Naive thymus-derived CD8-positive, alpha-beta T cell (primary cell): ENCODE results near the gene CCT8L2. TPM values are rescaled to one million over a fixed set of nuclear protein-coding genes. Genes with fewer than 3 reads are reported as not detected.
"Not testable (repeated sequence)": the region's sequence is repeated elsewhere in the genome, so short reads cannot be mapped to it uniquely, and the experiment has no call there.

ENCODE experiments used
- ATAC-seq, 2 donors: fragments of 150-1000 bp; cut with Tn5 transposase in 1 of 2; sonication (Bioruptor Pico), chemical (Tn5 transposase) in 1 of 2; 1 replicate in 1 of 2; 2 replicates in 1 of 2; pipeline ENCODE4 v1.10.0; 2021; ENCODE audit warnings: mild to moderate bottlenecking in 2 of 2, moderate library complexity in 2 of 2
- POLR2A ChIA-PET: fragments of 350-600 bp; sonication (Branson Sonifier 250); formaldehyde crosslinking; loops from one replicate; lab custom pipeline; 2021; ENCODE audit warnings: antibody characterized with exemption; lab: Charles Lee
- DNase-seq, 10 donors: peaks; one replicate each; pipeline versions ENCODE4 v3.0.0 to v3.0.0-alpha.2; 2020 to 2022
- H3K27ac Mint-ChIP-seq, 10 donors: one replicate each; pipeline ENCODE4 v1.8.0; 2020 to 2022; ENCODE audit warnings: mild to moderate bottlenecking in 10 of 10, mixed read lengths in 10 of 10, moderate library complexity in 4 of 10, inconsistent platforms in 1 of 10
- H3K27me3 Mint-ChIP-seq, 5 donors: one replicate each; pipeline ENCODE4 v1.8.0; 2021 to 2022; ENCODE audit warnings: mixed read lengths in 5 of 5
- H3K36me3 Mint-ChIP-seq, 3 donors: one replicate each; pipeline ENCODE4 v1.8.0; 2020 to 2022; ENCODE audit warnings: mixed read lengths in 3 of 3, mild to moderate bottlenecking in 2 of 3, inconsistent platforms in 1 of 3
- H3K4me1 Mint-ChIP-seq, 4 donors: one replicate each; pipeline ENCODE4 v1.8.0; 2021 to 2022; ENCODE audit warnings: mixed read lengths in 4 of 4
- H3K4me3 Mint-ChIP-seq, 10 donors: one replicate each; pipeline ENCODE4 v1.8.0; 2020 to 2022; ENCODE audit warnings: mild to moderate bottlenecking in 10 of 10, mixed read lengths in 10 of 10, moderate library complexity in 6 of 10, inconsistent platforms in 1 of 10
- H3K9me3 Mint-ChIP-seq, 9 donors: one replicate each; pipeline ENCODE4 v1.8.0; 2020 to 2022; ENCODE audit warnings: mixed read lengths in 9 of 9, mild to moderate bottlenecking in 3 of 9, inconsistent platforms in 1 of 9, moderate library complexity in 1 of 9
- polyA plus RNA-seq, 3 donors: library from polyadenylated mRNA; unstranded; fragments of 300-500 nt; fragmentation: Illumina TruSeq; gene quantifications; one replicate each; pipeline ENCODE4 v1.2.3, GENCODE V29; 2021
- total RNA-seq, 8 experiments: library from RNA in 2 of 8; stranded (reverse) in 2 of 8; gene quantifications; one replicate each; pipeline ENCODE4 v1.2.3 and lab custom pipeline; 2021 to 2026

CCT8L2 gene
- total and polyA plus RNA-seq, 5 experiments from 2014 or later, result not detected

DNA sequence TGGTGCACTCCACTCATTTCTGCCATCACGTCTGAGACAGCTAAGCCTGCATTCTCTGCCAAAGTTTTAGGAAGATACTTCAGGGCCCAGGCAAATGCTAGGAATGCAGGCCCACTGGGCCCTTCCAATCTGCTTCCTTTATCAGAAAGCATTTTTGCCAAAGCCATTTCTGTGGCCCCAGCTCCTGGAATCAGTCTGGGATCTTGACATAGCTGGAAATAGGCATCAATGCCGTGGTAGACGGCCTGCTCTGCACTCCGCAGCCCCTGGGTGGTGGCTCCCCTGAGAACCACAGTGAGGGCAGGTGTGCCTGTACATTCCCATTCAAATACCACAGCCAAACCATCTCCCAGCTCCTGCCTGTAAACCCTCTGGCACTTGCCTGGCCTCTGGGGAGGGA lies 1.5 kb downstream of the CCT8L2 start:
- H3K36me3 Mint-ChIP-seq, ATAC-seq, POLR2A ChIA-PET, H3K4me3 Mint-ChIP-seq, DNase-seq, H3K9me3 Mint-ChIP-seq, H3K27ac Mint-ChIP-seq, H3K4me1 Mint-ChIP-seq: not testable (repeated sequence)
- peaks cover 2 to 21% (median 9%) of the 10 kb centered on the region in 5 donors for H3K27me3 Mint-ChIP-seq

DNA sequence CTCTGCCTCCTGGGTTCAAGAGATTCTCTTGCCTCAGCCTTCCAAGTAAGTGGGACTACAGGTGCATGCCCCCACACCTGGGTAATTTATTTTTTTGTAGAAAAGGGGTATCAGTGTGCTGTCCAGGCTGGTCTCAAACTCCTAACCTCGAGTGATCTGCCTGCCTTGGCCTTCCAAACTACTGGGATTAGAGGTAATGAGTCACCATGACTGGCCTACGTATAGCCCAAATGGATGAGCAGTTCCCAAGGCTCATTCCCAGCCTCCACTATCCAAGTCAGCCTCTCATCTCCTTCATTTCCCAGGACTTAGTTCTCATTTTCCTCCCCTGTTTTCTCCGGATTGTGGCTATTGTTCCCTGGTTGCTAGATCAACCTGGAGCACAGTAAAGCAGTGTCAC lies 5.6 kb downstream of the CCT8L2 start:
- POLR2A ChIA-PET, result no interaction called here
- no peak for ATAC-seq
- H3K9me3 Mint-ChIP-seq, result peaks cover 0 to 3% (median 0%) of the 10 kb centered on the region in 9 donors

DNA sequence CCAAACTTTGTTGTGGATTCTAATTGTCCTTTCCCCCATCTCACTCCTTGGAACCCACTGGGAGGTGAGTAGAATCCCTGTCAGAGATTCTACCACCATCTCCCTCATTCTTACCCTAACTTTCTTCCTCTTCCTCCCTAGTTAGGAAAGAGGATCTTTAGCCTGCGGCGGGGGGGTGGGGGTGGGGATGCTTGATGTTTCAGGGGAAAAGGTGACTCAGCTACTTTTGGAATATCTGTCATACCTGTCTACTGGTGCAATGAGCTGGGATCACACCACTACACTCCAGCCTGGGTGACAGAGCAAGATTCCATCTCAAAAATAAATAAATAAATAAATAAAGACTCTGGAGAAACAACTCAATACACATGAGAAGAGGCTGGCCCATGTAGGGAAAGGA lies 6.4 kb downstream of the CCT8L2 start:
- ATAC-seq, result no peak
- H3K36me3 Mint-ChIP-seq, result no peaks in the 10 kb centered on the region
- POLR2A ChIA-PET, result no interaction called here
- no peak overlapping the region for H3K4me3 Mint-ChIP-seq
- H3K9me3 Mint-ChIP-seq, result peaks cover 0 to 3% (median 0%) of the 10 kb centered on the region in 9 donors
- H3K27me3 Mint-ChIP-seq, result peaks cover 0 to 7% (median 2%) of the 10 kb centered on the region in 5 donors
- H3K4me1 Mint-ChIP-seq, result no peaks in the 10 kb centered on the region
- H3K27ac Mint-ChIP-seq, result no peak overlapping the region
- DNase-seq, result no peak

More for the DNA sequence above, 5.6 kb downstream of the CCT8L2 start:
- Mint-ChIP-seq H3K4me3 (no peak overlapping the region), H3K27me3 (peaks cover 0 to 7% (median 2%) of the 10 kb centered on the region in 5 donors), H3K36me3 (no peaks in the 10 kb centered on the region), H3K4me1 (no peaks in the 10 kb centered on the region), H3K27ac (no peak overlapping the region)
- DNase-seq, result no peak

DNA sequence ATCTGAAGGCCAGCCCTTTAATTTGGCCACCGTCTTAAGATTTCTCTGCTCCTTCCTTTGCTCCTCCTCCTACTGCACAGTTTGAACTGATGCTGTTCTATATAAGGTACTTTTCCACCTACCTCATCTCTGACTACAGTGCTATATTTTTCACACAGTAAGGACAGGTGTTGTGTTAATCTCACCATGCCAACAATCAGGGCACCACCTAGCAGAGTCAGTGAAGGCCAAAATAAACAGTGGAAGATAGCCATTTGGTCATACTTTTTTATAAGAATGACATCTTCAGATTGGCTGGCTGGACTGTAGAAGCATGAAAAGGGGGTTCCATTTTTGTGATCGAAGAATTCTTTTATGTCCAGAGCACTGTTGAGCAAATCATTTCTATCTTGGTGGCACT lies 11.7 kb downstream of the CCT8L2 start:
- H3K27me3 Mint-ChIP-seq, DNase-seq, ATAC-seq, H3K4me3 Mint-ChIP-seq, H3K27ac Mint-ChIP-seq, H3K4me1 Mint-ChIP-seq, H3K9me3 Mint-ChIP-seq, H3K36me3 Mint-ChIP-seq, POLR2A ChIA-PET: not testable (repeated sequence)

DNA sequence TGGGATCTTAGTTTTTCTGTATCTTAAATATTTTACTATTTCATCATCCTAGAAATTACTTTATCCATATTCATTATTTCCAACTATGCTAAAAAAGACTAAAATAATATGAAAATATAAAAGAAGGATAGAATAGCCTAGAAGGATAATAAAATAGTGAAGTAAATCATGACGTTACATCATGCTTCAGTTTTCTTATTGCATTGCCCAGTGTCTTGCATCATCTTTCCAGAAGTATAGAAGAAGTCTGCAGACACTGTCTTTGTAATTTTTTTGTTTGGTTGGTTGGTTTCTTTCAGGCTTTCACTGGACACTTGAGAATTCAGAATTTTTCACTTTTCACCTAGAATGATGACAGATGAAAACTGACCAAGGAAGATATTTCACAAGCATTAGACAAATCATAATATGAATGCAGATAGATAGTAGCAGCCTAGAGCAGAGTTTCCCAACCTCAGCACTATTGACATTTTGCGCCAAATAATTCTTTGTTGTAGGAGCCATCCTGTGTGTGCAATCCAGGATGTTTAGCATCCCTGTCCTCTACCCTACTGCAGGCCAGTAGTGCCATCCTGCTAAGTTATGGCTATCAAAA lies 23.3 kb downstream of the CCT8L2 start:
- H3K36me3 Mint-ChIP-seq, H3K4me3 Mint-ChIP-seq, H3K27me3 Mint-ChIP-seq, ATAC-seq, POLR2A ChIA-PET, H3K4me1 Mint-ChIP-seq, H3K9me3 Mint-ChIP-seq, H3K27ac Mint-ChIP-seq, DNase-seq: not testable (repeated sequence)

DNA sequence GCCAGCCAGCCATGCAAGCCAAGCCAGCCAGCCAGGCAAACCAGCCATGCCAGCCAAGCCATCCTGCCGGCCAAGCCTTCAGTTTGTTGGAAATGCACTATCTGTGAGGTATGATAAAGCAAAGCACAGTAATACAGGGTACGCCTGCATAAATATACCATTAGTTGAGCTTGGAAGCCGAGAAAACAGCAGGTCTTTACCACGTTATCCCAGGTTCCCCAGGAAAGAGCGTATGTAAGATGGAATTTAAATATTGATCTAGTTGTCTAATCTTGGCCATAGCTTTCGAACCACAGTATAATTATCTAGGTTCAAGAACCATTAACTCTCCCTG lies 24.2 kb downstream of the CCT8L2 start:
- no peaks in the 10 kb centered on the region for H3K4me1 Mint-ChIP-seq
- ATAC-seq, result no peak
- H3K9me3 Mint-ChIP-seq, result no peaks in the 10 kb centered on the region
- H3K4me3 Mint-ChIP-seq, result no peak overlapping the region
- POLR2A ChIA-PET, result no interaction called here
- H3K36me3 Mint-ChIP-seq, result no peaks in the 10 kb centered on the region
- H3K27ac Mint-ChIP-seq, result no peak overlapping the region
- no peak for DNase-seq
- H3K27me3 Mint-ChIP-seq, result no peaks in the 10 kb centered on the region

DNA sequence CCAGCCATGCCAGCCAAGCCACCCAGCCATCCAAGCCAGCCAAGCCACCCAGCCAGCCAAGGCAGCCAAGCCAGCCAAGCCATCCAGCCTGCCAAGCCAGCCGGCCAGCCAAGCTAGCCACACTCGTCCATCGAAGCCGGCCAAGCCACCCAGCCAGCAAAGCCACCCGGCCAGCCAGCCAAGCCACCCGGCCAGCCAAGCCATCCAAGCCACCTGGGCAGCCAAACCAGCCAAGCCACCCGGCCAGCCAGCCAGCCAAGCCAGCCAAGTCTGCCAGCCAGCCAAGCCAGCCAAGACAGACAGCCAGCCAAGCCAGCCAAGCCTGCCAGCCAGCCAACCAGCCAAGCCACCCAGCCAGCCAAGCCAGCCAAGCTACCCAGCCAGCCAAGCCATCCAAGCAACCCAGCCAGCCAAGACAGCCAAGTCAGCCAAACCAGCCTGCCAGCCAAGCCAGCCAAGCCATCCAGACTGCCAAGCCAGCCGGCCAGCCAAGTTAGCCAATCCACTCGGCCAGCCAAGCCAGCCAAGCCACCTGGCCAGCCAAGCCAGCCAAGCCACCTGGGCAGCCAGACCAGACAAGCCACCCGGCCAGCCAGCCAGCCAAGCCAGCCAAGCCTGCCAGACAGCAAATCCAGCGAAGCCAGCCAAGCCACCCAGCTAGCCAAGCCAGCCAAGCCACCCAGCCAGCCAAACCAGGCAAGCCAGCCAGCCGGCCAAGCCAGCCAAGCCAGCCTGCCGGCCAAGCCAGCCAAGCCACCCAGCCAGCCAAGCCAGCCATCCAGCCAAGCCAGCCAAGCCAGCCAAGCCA lies 24.8 kb downstream of the CCT8L2 start:
- DNase-seq, H3K27me3 Mint-ChIP-seq, H3K4me1 Mint-ChIP-seq, H3K4me3 Mint-ChIP-seq, H3K27ac Mint-ChIP-seq, H3K36me3 Mint-ChIP-seq, ATAC-seq, POLR2A ChIA-PET, H3K9me3 Mint-ChIP-seq: not testable (repeated sequence)

DNA sequence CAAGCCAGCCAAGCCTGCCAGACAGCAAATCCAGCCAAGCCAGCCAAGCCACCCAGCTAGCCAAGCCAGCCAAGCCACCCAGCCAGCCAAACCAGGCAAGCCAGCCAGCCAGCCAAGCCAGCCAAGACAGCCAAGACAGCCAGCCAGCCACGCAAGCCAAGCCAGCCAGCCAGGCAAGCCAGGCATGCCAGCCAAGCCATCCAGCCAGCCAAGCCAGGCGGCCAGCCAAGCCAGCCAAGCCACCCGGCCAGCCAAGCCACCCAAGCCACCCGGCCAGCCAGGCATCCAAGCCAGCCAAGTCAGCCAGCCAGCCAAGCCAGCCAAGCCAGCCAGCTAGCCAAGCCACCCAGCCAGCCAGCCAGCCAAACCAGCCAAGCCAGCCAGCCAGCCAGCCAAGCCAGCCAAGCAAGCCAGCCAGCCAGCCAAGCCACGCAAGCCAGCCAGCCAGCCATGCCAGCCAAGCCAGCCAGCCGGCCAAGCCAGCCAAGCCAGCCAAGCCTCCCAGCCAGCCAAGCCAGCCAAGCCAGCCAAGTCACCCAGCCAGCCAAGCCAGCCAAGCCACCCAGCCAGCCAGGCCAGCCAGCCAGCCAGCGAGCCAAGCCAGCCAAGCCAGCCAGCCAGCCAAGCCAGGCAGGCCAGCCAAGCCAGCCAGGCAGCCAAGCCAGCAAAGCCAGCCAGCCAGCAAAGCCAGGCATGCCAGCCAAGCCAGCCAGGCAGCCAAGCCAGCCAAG lies 26.0 kb downstream of the CCT8L2 start:
- DNase-seq, H3K4me3 Mint-ChIP-seq, H3K9me3 Mint-ChIP-seq, H3K4me1 Mint-ChIP-seq, POLR2A ChIA-PET, ATAC-seq, H3K36me3 Mint-ChIP-seq, H3K27ac Mint-ChIP-seq, H3K27me3 Mint-ChIP-seq: not testable (repeated sequence)

DNA sequence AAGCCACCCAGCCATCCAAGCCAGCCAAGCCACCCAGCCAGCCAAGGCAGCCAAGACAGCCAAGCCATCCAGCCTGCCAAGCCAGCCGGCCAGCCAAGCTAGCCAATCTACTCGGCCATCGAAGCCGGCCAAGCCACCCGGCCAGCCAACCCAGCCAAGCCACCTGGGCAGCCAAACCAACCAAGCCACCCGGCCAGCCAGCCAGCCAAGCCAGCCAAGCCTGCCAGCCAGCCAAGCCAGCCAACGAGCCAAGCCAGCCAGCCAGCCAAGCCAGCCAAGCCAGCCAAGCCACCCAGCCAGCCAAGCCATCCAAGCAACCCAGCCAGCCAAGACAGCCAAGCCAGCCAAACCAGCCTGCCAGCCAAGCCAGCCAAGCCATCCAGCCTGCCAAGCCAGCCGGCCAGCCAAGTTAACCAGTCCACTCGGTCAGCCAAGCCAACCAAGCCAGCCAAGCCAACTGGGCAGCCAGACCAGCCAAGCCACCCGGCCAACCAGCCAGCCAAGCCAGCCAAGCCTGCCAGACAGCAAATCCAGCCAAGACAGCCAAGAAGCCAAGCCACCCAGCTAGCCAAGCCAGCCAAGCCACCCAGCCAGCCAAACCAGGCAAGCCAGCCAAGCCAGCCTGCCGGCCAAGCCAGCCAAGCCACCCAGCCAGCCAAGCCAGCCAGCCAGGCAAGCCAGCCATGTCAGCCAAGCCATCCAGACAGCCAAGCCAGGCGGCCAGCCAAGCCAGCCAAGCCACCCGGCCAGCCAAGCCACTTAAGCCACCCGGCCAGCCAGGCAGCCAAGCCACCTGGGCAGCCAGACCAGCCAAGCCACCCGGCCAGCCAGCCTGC lies 26.8 kb downstream of the CCT8L2 start:
- H3K27ac Mint-ChIP-seq, POLR2A ChIA-PET, H3K36me3 Mint-ChIP-seq, H3K4me3 Mint-ChIP-seq, H3K4me1 Mint-ChIP-seq, DNase-seq, H3K27me3 Mint-ChIP-seq, ATAC-seq: not testable (repeated sequence)
- peaks cover 0 to 11% (median 0%) of the 10 kb centered on the region in 9 donors for H3K9me3 Mint-ChIP-seq

DNA sequence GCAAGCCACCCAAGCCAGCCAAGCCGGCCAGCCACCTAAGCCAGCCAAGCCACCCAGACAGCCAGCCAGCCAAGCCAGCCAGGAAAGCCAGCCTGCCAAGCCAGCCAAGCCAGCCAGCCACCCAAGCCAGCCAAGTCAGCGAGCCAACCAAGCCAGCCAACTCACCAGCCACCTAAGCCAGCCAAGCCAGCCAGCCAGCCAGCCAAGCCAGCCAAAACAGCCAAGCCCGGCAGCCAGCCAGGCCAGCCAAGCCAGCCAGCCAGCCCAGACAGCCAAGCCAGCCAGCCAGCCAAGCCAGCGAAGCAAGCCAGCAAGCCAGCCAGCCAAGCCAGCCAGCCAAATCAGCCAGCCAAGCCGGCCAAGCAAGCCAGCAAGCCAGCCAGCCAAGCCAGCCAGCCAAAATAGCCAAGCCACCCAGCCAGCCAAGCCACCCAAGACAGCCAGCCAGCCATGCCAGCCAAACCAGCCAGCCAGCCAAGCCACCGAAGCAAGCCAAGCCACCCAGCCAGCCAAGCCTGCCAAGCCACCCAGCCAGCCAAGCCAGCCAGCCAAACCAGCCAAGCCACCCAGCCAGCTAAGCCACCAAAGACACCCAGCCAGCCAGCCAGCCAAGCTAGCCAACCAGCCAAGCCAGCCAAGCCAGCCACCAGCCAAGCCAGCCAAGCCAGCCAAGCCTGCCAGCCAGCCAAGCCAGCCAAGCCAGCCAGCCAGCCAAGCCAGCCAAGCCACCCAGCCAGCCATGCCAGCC lies 27.6 kb downstream of the CCT8L2 start:
- H3K27me3 Mint-ChIP-seq, DNase-seq, ATAC-seq, H3K4me1 Mint-ChIP-seq, H3K4me3 Mint-ChIP-seq, POLR2A ChIA-PET, H3K36me3 Mint-ChIP-seq, H3K27ac Mint-ChIP-seq: not testable (repeated sequence)
- peaks cover 0 to 11% (median 0%) of the 10 kb centered on the region in 9 donors for H3K9me3 Mint-ChIP-seq

DNA sequence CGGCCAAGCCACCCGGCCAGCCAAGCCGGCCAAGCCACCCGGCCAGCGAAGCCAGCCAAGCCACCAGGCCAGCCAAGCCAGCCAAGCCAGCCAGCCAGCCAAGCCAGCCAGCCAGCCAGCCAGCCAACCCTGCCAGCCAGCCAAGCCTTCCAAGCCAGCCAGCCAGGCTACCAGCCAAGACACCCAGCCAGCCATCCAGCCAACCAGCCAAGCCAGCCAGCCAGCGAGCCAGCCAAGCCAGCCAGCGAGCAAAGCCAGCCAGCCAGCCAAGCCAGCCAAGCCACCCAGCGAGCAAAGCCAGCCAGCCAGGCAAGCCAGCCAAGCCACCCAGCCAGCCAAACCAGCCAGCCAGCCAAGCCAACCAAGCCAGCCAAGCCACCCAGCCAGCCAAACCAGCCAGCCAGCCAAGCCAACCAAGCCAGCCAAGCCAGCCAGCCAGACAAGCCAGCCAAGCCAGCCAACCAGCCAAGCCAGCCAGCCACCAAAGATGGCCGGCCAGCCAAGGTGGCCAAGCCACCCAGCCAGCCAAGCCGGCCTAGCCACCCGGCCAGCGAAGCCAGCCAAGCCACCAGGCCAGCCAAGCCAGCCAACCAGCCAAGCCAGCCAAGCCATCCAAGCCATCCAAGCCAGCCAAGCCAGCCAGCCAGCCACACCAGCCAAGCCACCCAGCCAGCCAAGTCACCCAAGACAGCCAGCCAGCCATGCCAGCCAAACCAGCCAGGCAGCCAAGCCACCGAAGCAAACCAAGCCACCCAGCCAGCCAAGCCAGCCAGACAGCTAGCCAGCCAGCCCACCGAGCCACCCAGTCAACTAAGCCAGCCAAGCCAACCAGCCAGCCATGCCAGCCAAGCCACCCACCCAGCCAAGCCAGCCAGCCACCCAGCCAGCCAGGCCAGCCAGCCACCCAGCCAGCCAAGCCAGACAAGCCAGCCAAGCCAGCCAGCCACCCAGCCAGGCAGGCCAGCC lies 28.8 kb downstream of the CCT8L2 start:
- POLR2A ChIA-PET, result no interaction called here
- no peak for ATAC-seq
- H3K4me1 Mint-ChIP-seq, result no peaks in the 10 kb centered on the region
- no peaks in the 10 kb centered on the region for H3K27me3 Mint-ChIP-seq
- no peak overlapping the region for H3K4me3 Mint-ChIP-seq
- H3K27ac Mint-ChIP-seq, result no peak overlapping the region
- H3K36me3 Mint-ChIP-seq, result no peaks in the 10 kb centered on the region
- peaks cover 0 to 11% (median 0%) of the 10 kb centered on the region in 9 donors for H3K9me3 Mint-ChIP-seq
- DNase-seq, result no peak
